ENCODE measurements around the gene ADAM10. TPM values are rescaled to one million over a fixed set of nuclear protein-coding genes. Genes with fewer than 3 reads are reported as not detected.

Gene ADAM10
- total RNA-seq, 2 experiments from 2014 or later: 61.9 to 103 TPM

- Histone ChIP-seq H3K27ac (ENCODE audit: low read depth, low read length, poor library complexity, severe bottlenecking) (no peak overlapping the region), H3K79me2 (ENCODE audit: insufficient read depth, low read depth, low read length) (peaks cover 57% of the 10 kb centered on the region), H3K36me3 (ENCODE audit: insufficient read depth, low read length) (peaks cover 28% of the 10 kb centered on the region), H3K4me2 (ENCODE audit: low read length) (no peak overlapping the region), H3K4me3 (ENCODE audit: low read depth, low read length, poor library complexity, severe bottlenecking) (no peak overlapping the region), H4K20me1 (ENCODE audit: insufficient read depth, low read length) (no peaks in the 10 kb centered on the region), H3K9me3 (ENCODE audit: low read length) (peaks cover 20% of the 10 kb centered on the region; the same call in 1 of the 2 replicates), H3K9me2 (ENCODE audit: insufficient read depth, low read length) (no peaks in the 10 kb centered on the region), H2AFZ (ENCODE audit: low read length) (no peak overlapping the region), H3K4me1 (ENCODE audit: insufficient read depth, low read length, poor library complexity, severe bottlenecking) (peaks cover 9% of the 10 kb centered on the region)
- ChIA-PET POLR2A (no interaction called here), CTCF (ENCODE audit: unreplicated experiment) (no interaction called here)
- BruUV-seq (replicated peaks): no TSS peak
- intact Hi-C loops (cut with micrococcal nuclease; ENCODE audit: unreplicated experiment): no loop called here
- TF ChIP-seq EZH2phosphoT487 (IDR thresholded peaks at IDR 0.05; ENCODE audit: borderline replicate concordance, low read depth, low read length) (no peak), CTCF (conservative IDR thresholded peaks at IDR 0.05; ENCODE audit: low read length) (no peak)
- DNase-seq (ENCODE audit: low spot score): no peak
Measured at GRCh38 chr15:58694641-58695398, 54.7 kb downstream of the ADAM10 start.

- H3K4me2 ChIP-seq (ENCODE audit: low read length): no peak overlapping the region
- no peaks in the 10 kb centered on the region for H3K9me2 ChIP-seq (ENCODE audit: insufficient read depth, low read length)
- peak; percentile 25 for DNase-seq (ENCODE audit: low spot score)
- intact Hi-C loops (cut with micrococcal nuclease; ENCODE audit: unreplicated experiment): no loop called here
- TF ChIP-seq EZH2phosphoT487 (IDR thresholded peaks at IDR 0.05; ENCODE audit: borderline replicate concordance, low read depth, low read length): no peak
- no peak for TF ChIP-seq CTCF (conservative IDR thresholded peaks at IDR 0.05; ENCODE audit: low read length)
- no peaks in the 10 kb centered on the region for H3K9me3 ChIP-seq (ENCODE audit: low read length)
- no peak overlapping the region for H3K4me3 ChIP-seq (ENCODE audit: low read depth, low read length, poor library complexity, severe bottlenecking)
- CTCF ChIA-PET (ENCODE audit: unreplicated experiment): interaction anchor here (1.0 kb wide), 1 partner anchor 35 kb away, joined by 3 read pairs; no protein-coding TSS in a partner anchor
- peaks cover 15% of the 10 kb centered on the region; the same call in 1 of the 2 replicates for H3K36me3 ChIP-seq (ENCODE audit: insufficient read depth, low read length)
- peaks cover 53% of the 10 kb centered on the region; the same call in 1 of the 2 replicates for H3K79me2 ChIP-seq (ENCODE audit: insufficient read depth, low read depth, low read length)
- H2AFZ ChIP-seq (ENCODE audit: low read length): no peak overlapping the region
- H3K27ac ChIP-seq (ENCODE audit: low read depth, low read length, poor library complexity, severe bottlenecking): no peak overlapping the region
- POLR2A ChIA-PET: interaction anchor here (1.0 kb wide), 1 partner anchor 808 kb away, joined by 3 read pairs; no protein-coding TSS in a partner anchor
- H3K4me1 ChIP-seq (ENCODE audit: insufficient read depth, low read length, poor library complexity, severe bottlenecking): peaks cover 9% of the 10 kb centered on the region
- BruUV-seq (replicated peaks): no TSS peak
- no peaks in the 10 kb centered on the region for H4K20me1 ChIP-seq (ENCODE audit: insufficient read depth, low read length)
Measured at GRCh38 chr15:58690703-58691102, 58.8 kb downstream of the ADAM10 start.

GRCh38 chr15:58689646-58690045 is 59.9 kb downstream of the ADAM10 start:
- H3K9me3 ChIP-seq (ENCODE audit: low read length): no peaks in the 10 kb centered on the region
- H3K4me3 ChIP-seq (ENCODE audit: low read depth, low read length, poor library complexity, severe bottlenecking): no peak overlapping the region
- no peaks in the 10 kb centered on the region for H3K9me2 ChIP-seq (ENCODE audit: insufficient read depth, low read length)
- no peaks in the 10 kb centered on the region for H4K20me1 ChIP-seq (ENCODE audit: insufficient read depth, low read length)
- peaks cover 48% of the 10 kb centered on the region; the same call in 1 of the 2 replicates for H3K79me2 ChIP-seq (ENCODE audit: insufficient read depth, low read depth, low read length)
- intact Hi-C loops (cut with micrococcal nuclease; ENCODE audit: unreplicated experiment): no loop called here
- BruUV-seq (replicated peaks): no TSS peak
- TF ChIP-seq CTCF (conservative IDR thresholded peaks at IDR 0.05; ENCODE audit: low read length) (no peak), EZH2phosphoT487 (IDR thresholded peaks at IDR 0.05; ENCODE audit: borderline replicate concordance, low read depth, low read length) (no peak)
- H3K4me2 ChIP-seq (ENCODE audit: low read length): no peak overlapping the region
- H3K4me1 ChIP-seq (ENCODE audit: insufficient read depth, low read length, poor library complexity, severe bottlenecking): peaks cover 9% of the 10 kb centered on the region
- H2AFZ ChIP-seq (ENCODE audit: low read length): no peak overlapping the region
- CTCF ChIA-PET (ENCODE audit: unreplicated experiment): no interaction called here
- H3K36me3 ChIP-seq (ENCODE audit: insufficient read depth, low read length): peaks cover 15% of the 10 kb centered on the region; the same call in 1 of the 2 replicates
- no peak for DNase-seq (ENCODE audit: low spot score)
- H3K27ac ChIP-seq (ENCODE audit: low read depth, low read length, poor library complexity, severe bottlenecking): no peak overlapping the region
- POLR2A ChIA-PET: no interaction called here
